ENCODE results near the gene OTOP3.

DNA sequence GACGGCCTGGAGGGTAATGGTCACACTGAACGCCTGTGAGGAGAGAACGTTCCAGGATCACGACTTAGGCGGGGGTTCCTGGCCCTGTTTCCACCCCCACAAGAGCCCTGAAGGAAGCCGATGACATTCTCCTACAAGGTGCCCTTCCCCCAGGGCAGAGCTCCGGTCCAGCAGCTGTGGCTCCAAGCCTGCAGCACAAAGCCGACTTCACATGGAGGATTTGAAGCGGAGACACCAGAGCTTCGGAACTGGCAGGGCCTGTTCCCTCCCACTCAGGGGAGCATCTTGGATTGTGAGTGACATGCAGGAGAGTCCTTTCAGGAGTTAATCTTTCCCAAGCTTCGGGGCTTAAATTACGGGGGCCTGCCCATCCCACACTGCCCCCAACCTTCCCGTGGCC is 47.2 kb upstream of the OTOP3 start:
- TF ChIP-seq BACH2 (CRISPR knock-in tag; IDR thresholded peaks at IDR 0.05; ENCODE audit: borderline replicate concordance) (no peak), ISL1 (CRISPR knock-in tag; IDR thresholded peaks at IDR 0.05) (no peak), TOX (CRISPR knock-in tag; IDR thresholded peaks at IDR 0.05; ENCODE audit: borderline replicate concordance) (no peak), SNAI2 (CRISPR knock-in tag; IDR thresholded peaks at IDR 0.05) (no peak), ZNF8 (CRISPR knock-in tag; IDR thresholded peaks at IDR 0.05) (no peak)
- TF ChIP-seq, protein P1, sequence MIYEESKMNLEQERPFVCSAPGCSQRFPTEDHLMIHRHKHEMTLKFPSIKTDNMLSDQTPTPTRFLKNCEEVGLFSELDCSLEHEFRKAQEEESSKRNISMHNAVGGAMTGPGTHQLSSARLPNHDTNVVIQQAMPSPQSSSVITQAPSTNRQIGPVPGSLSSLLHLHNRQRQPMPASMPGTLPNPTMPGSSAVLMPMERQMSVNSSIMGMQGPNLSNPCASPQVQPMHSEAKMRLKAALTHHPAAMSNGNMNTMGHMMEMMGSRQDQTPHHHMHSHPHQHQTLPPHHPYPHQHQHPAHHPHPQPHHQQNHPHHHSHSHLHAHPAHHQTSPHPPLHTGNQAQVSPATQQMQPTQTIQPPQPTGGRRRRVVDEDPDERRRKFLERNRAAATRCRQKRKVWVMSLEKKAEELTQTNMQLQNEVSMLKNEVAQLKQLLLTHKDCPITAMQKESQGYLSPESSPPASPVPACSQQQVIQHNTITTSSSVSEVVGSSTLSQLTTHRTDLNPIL (CRISPR knock-in tag; IDR thresholded peaks at IDR 0.05; ENCODE audit: low read depth), result no peak
- TF ChIP-seq, protein P2, sequence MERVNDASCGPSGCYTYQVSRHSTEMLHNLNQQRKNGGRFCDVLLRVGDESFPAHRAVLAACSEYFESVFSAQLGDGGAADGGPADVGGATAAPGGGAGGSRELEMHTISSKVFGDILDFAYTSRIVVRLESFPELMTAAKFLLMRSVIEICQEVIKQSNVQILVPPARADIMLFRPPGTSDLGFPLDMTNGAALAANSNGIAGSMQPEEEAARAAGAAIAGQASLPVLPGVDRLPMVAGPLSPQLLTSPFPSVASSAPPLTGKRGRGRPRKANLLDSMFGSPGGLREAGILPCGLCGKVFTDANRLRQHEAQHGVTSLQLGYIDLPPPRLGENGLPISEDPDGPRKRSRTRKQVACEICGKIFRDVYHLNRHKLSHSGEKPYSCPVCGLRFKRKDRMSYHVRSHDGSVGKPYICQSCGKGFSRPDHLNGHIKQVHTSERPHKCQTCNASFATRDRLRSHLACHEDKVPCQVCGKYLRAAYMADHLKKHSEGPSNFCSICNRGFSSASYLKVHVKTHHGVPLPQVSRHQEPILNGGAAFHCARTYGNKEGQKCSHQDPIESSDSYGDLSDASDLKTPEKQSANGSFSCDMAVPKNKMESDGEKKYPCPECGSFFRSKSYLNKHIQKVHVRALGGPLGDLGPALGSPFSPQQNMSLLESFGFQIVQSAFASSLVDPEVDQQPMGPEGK (CRISPR knock-in tag; IDR thresholded peaks at IDR 0.05; ENCODE audit: borderline replicate concordance), result no peak
- TF ChIP-seq, protein P3, sequence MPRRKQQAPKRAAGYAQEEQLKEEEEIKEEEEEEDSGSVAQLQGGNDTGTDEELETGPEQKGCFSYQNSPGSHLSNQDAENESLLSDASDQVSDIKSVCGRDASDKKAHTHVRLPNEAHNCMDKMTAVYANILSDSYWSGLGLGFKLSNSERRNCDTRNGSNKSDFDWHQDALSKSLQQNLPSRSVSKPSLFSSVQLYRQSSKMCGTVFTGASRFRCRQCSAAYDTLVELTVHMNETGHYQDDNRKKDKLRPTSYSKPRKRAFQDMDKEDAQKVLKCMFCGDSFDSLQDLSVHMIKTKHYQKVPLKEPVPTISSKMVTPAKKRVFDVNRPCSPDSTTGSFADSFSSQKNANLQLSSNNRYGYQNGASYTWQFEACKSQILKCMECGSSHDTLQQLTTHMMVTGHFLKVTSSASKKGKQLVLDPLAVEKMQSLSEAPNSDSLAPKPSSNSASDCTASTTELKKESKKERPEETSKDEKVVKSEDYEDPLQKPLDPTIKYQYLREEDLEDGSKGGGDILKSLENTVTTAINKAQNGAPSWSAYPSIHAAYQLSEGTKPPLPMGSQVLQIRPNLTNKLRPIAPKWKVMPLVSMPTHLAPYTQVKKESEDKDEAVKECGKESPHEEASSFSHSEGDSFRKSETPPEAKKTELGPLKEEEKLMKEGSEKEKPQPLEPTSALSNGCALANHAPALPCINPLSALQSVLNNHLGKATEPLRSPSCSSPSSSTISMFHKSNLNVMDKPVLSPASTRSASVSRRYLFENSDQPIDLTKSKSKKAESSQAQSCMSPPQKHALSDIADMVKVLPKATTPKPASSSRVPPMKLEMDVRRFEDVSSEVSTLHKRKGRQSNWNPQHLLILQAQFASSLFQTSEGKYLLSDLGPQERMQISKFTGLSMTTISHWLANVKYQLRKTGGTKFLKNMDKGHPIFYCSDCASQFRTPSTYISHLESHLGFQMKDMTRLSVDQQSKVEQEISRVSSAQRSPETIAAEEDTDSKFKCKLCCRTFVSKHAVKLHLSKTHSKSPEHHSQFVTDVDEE (CRISPR knock-in tag; IDR thresholded peaks at IDR 0.05), result no peak
